Stimulated activated CD8-positive, alpha-beta memory T cell treated with anti-CD3 and anti-CD28 coated beads, Interleukin-4, amount 100 ng/mL, for 48 hours (primary cell): ENCODE measurements around the gene CAPRIN1.
"Not testable (repeated sequence)": the region's sequence is repeated elsewhere in the genome, so short reads cannot be mapped to it uniquely, and the experiment has no call there.

Experiments
- DNase-seq: peaks from one replicate; pipeline ENCODE4 v3.0.0-alpha.2; 2020

CAPRIN1 gene

DNA sequence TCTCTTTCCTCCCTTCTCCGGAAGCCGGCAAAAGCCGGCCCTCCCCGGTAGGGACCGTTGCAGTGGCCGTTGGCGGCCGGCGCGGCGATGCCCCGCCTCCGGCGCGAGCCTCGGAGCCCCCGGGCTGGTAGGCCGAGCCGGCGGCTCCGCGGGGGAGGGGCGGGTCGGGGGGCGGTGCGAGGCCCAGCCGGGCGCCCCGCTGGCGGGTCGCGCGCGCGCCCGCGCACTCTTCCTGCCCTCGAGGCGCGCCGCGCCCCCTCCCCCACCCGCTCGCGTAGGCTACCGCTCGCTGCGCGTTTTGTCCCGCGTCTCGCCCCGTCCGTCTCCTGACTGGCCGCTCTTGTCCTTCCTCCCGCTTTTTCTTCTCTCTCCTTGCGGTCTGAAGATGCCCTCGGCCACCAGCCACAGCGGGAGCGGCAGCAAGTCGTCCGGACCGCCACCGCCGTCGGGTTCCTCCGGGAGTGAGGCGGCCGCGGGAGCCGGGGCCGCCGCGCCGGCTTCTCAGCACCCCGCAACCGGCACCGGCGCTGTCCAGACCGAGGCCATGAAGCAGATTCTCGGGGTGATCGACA, 591 bp downstream of the CAPRIN1 start:
- DNase-seq = peak; percentile 93

DNA sequence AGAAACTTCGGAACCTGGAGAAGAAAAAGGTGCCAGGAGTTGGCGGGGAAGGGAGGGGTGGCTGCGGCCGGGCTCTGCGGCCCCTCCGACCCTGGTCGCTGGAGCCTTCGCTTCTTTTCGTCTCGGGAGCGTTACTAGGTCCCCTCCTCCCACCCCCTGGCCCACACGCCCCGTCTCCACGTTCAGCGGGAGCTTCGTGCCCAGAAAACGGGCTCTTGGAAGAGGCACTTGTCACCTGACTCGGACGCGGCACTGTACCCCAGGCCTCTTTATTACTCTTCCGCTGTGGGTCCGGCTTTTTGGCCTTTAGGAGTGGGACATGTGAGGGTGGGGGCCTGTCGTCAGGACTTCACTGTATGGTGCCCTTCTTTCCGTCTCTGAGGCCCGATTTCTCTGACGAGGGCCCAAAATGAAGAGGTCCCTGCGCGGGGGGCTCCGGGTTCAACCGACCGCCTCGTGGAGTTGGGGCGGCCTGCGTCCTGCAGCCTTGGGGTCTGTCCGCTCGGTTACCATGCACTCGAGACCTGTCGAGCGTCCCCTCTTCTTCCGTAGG, 1.2 kb downstream of the CAPRIN1 start:
- DNase-seq = peak; percentile 47

DNA sequence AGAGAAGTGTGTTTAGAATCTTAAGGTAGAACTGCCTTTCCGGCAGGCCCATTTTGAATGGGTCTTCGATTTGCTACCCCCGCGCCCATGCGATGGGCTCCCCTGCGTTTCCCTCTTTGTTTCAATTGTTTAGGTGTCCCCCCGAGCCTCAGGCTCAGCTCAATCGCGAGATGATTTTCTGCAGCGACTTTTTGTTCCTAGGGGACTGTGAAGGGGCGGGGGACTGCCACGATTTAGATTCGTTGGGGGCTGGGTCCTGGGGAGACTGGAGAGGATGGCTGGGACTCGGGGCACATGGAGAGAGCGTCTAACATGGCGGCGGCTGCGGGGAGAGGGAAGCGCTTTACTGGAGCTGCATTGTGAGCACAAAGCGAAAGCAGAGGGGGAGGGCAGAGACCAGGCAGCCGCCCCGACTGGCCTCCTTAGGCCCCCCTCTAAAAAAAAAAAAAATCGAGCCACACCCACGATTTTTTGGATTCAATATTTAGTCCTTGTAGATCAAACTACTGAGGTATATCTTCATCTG, 1.7 kb downstream of the CAPRIN1 start:
- peak; percentile 85 for DNase-seq

DNA sequence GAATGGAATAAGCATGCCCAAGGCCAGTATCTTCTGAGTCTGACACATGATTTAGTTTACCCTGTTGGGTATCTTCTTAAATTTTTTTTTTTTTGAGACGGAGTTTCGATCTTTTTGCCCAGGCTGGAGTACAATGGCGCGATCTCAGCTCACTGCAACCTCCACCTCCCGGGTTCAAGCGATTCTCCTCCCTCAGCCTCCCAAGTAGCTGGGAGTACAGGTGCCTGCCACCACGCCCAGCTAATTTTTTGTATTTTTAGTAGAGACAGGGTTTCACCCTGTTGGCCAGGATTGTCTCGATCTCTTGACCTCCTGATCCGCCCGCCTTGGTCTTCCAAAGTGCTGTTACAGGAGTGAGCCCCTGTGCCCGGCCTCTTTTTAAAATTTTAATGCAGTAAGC, 2.8 kb downstream of the CAPRIN1 start:
- not testable (repeated sequence) for DNase-seq

DNA sequence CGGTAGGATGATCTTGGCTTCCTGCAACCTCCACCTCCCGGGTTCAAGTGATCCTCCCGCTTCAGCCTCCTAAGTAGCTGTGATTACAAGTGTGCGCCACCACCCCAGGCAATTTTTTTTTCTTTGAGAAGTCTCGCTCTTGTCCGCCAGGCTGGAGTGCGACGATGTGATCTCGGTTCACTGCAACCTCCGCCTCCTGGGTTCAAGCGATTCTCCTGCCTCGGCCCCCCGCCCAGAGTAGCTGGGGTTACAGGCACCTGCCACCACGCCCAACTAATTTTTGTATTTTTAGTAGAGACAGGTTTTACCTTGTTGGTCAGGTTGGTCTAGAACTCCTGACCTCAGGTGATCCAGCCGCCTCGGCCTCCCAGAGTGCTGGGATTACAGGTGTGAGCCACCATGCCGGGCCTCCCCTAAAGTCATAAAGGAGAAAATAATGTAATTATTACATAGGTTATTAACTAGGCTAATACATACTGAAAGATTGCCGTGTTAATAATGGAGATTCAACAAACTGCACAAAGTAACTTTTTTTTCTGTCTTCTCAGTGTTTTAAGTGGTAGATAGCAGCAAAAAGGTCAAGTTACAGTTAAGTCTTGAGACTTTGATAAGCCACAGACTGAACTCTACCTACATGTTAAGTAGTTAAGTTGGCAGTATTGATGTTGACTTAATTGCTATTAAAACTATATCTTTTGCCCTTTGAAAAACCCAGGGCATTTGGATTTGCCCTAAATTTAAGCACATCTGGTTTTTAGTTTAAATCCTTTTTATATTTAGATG, 3.9 kb downstream of the CAPRIN1 start:
- DNase-seq = no peak

DNA sequence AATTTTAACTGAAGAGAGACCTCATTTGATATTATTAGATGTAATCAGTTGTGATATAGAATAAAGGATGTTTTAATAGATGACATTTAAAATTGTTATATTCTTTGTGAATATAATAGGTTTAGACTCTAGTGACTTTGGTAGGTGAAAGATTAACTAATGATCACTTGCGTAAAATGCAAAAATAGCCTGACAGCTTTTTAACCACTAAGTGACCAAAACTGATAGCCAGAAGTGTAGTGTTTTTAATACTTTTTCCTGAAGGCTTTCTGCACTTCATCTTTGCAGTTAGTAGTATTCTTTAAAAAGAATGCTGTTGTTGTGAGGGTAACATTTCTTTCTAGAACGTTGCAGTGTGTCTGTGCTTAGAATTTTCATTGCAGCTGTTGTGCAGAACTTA, 5.1 kb downstream of the CAPRIN1 start:
- no peak for DNase-seq

DNA sequence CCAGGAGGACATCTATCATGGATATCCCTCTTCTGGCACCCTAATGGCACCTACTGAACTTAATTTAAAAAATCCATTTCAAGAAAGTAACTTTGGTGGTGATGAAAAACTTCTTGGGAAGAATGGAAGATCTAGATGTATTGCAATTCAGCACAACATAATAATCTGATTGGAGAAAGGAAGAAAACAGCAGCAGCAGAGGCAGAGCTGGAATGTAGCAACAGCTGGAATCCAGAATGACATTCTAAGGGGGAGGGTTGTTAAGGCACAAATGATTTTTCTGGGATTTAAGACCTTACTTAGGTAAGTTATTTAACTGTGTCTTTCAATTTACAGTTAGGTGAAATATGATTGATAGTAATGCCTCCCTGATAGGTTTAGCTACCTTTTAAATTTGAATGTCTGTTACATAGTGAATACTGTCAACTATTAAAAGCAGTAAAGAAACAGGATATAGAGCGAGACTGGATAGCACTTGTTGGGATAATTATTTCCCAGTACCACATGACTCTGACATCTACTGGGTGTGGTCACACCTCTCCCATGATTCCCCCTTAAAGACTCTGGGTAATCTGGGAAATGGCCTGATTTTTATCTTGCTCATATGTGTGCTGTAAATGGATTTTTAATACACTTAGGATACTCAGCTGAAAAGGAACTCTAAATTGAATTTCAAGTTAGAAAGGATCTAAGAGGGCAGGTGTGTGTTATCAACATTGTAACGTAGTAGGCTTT, 11.7 kb downstream of the CAPRIN1 start:
- DNase-seq = no peak

DNA sequence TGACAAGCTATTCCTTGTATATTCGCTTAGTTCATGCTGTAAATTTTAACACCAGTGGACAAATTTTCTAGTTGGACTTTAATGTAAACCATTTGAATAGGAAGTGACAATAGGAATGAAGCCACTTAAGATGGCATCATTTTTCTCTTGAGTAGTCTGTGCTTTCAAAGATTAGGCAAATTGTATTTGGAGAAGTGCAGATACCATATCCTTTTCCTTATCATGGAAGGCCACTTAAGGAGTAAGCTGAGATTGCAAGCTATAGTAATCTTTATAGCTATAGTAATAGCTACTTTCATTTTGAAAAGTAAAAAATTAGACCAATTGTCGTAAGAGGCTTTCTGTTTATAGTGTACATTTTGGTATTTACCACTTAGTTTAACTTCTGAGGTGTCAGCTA, 12.8 kb downstream of the CAPRIN1 start:
- no peak for DNase-seq

DNA sequence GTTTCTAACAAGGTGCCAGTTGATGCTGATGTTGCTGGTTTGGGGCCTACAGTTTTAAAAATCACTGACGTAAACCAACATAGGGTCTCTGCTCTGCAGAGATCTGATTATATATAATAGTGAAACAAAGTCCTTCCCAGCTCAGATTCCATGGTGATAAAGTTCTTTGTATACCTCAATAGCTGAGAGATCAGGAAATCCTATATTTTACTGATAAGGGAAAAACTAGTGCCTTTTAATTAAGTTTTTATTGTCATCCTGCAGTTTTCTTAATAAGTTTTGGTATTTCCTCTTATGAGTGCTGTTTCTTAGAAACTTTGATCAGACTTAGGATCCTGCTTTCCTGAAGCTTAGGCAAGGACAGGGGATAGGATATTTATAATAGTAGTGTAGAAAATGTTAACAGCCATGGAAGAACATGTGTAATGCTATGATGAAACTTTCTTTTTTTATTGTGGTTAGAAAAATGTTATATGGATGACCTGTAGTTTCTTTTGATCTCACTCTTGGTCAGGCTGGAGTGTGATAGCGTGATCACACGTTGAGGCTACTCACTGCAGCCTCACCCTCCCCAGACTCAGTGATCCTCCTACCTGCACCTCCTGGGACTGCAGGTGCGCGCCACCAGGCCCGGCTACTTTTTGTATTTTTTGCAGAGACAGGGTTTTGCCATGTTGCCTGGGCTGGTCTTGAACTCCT, 14.1 kb downstream of the CAPRIN1 start:
- DNase-seq = peak; percentile 39

DNA sequence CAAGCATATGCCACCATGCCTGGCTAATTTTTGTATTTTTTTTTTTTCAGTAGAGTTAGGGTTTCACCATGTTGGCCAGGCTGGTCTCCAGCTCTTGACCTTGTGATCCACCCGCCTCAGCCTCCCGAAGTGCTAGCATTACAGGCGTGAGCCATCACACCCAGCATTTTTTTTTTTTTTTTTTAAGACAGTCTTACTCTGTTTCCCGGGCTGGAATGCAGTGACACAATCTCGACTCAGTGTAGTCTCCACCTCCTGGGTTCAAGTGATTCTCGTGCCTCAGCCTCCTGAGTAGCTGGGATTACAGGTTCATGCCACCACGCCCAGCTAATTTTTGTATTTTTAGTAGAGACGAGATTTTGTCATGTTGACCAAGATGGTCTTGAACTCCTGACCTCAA, 15.2 kb downstream of the CAPRIN1 start:
- not testable (repeated sequence) for DNase-seq

DNA sequence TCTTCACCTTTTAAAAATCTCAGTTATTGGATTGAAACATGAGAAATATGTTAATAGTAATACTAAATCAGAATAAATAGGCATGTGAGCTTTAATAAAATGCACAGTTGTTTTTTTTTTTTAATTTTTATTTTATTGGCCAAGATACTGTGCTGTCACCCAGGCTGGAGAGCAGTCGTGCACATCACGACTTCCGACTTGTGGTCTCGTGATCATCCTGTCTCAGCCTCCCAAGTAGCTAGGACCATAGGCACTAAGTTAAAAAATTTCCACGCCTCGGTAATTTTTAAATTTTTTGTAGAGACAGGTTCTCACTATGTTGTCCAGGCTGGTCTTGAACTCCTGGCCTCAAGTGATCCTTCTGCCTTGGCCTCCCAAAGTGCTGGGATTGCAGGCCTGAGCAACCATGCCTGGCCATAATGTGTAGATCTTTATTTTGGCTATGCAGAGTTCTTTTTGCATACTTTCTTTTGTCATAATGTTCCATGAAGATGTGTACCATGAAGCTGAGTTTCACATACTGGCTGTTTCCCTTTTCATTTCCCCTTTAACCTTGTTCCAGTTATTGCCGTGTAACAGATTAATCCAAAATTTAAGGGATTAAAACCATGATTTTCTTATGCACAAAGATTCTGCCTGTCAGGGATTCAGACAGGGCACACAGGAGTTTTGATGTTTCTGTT, 16.0 kb downstream of the CAPRIN1 start:
- DNase-seq = no peak

DNA sequence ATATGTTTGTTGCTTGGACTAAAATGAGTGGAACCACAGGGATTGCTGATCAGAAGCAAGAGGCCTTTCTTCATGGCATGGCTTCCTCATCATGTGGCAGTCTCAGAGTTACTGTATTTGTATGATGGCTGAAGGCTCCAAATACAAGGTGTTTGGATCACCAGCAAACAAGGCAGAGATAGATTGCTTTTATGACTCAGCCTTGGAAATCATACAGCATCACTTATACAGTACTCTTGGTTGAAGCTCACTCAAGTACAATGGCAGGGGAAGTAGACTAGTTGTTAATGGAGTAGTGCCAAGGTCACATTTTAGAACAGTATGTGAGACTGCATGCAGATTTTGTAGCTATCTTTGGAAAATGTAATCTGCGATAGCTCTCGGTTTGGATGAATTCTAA, 16.6 kb downstream of the CAPRIN1 start:
- DNase-seq = no peak

DNA sequence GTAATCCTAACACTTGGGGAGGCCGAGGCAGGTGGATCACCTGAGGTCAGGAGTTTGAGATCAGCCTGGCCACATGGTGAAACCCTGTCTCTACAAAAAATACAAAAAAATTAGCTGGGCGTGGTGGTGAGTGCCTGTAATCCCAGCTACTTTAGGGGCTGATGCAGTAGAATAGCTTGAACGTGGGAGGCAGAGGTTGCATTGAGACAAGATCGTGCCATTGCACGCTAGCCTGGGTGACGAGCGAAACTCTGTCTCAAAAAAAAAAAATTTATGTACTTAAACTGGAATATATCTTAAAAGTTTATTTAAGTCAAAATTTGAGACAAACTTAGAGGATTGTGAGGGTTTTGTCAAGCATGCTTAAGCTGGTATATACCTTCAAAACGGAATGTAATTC, 19.8 kb downstream of the CAPRIN1 start:
- DNase-seq = not testable (repeated sequence)

DNA sequence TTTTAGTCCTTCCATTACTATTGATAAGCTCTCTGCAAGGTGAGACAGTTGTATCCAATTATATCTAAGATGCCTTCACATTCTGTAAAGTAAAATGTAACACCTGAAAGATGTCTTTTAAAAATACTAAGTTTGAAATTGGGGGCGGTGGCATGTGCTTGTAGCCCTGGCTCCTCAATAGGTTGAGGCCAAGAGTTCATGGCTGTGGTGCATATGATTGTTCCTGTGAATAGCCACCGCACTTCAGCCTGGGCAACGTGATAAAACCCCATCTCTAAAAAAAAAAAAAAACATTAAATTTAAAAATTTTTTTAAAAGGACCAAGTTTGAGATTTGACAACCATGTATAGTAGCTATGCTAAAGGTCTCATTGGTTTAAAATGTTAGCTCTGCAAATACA, 20.5 kb downstream of the CAPRIN1 start:
- no peak for DNase-seq

DNA sequence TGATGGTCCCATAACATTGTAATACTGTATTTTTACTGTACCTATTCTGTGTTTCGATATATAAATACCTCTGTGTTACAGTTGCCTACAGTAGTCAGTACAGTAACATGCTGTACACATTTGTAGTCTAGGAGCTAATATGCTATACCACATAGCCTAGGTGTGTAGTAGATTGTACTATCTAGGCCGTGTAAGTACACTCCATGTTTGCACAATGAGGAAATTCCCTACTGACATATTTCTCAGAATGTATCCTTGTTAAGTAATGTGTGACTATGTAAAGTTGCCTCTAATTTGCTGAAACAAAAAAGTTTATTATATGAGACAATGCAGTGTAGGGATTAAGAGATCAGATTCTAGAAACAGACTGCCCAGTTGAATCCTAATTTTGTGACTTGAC, 21.3 kb downstream of the CAPRIN1 start:
- no peak for DNase-seq

DNA sequence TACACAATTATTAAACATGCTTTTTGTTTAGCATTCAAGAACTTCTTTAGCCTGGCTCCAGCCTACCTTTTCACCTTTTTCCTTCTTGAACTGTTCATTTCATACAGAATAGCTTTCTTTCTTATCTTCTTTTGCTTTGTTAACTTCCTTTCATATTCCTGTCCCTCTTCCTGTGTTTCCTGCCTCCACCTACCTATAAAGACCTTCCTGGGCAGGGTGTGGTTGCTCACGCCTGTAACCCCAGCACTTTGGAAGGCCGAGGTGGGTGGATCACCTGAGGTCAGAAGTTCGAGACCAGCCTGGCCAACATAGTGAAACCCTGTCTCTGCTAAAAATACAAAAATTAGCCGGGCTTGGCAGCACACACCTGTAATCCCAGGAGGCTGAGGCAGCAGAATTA, 22.9 kb downstream of the CAPRIN1 start:
- DNase-seq = no peak

DNA sequence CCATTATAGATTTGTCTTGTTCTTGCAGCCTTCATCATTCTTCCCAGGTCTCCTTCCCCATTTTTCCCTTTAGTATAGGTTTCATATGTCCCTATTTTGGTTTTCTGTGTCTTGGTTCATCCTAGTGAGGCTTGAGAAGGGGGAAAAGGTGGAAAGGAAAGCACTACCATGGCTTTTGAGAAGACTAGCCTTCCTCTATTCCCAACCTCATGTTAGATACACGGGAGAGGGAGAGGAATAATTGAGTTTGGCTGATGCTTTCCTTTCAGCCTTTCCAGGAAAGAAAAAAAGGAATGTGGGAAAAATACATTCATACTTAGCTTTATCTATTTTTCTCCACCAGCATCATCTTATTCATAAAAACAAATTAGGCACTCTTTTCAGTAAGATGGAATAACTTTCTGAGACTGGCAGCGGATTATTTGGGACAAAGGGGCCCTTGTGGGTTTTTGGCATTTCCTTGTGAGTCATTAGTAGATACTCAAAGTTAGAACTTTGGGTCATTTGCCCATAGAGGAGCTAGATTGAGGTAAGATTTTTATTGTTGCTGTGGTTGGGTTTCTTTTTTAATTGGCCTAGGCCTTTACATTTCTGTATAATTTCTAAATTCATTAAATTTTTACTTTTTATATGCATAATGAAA, 23.8 kb downstream of the CAPRIN1 start:
- DNase-seq = no peak

DNA sequence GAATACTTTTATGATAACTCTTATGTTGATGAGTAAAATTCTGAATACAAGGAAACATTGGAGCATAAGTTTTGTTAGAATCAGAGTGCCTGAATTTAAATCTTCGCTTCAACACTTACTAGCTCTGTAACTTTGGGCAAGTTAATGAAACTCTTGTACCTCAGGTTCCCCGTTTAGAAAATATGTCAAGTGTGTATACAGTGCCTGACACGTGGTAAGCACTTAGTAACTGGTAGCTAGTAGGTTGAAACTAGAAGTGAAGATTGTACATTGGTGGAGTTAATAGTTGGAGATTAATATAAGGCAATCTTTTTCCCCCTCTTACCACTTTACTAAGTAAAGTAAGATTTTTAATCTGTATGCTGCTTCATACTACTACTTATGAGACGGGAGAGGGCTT, 29.1 kb downstream of the CAPRIN1 start:
- no peak for DNase-seq

DNA sequence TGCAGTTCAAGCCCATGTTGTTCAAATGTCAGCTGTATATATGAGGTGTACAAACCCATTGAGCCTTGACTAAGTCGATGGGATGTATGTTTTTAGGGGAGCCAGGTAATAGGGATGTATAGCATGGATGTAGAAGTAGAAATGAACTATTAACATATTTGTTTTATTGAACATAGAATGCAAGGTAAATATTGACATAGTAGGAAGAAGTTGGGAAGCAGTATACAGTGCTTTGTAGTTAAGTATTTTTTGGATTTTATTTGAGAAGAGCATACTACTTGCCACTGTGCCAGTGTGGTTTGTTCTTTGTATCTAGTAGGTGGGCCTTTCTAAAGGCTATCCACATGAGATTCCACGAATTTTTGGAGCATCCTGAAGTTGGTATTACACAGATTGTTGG, 33.1 kb downstream of the CAPRIN1 start:
- no peak for DNase-seq

DNA sequence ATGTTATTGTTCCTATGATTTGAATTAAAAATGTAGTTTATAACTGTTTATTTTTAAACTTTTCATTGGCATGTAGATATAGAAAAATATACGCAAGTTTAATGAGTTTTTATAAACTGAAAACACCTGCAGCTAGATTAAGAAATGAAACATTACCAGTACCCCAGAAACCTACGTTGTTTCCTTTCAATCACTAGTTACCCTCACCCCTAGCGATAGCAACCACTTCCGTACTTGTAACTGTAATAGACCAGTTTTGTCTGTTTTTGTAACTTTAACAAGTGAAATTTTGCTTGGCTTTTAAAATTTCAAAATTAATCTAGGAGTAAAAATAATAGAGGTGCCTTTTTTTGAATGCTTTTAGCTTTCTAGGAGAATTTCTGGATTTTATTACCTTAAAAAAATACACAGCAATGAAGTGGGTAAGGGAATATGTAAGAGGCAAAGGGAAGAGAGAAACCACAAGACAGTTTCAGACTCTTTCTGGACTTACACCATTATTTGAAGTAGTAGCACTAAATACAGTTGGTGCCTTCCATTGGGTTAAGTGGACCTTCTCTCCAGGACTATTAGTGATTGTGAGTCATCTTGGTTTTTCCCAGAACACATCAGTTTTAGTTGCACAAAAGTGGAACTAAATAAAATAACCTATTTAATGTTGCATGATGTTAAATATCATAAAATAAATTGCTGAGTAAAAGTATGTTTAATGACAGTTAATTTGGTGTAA, 35.2 kb downstream of the CAPRIN1 start:
- no peak for DNase-seq

DNA sequence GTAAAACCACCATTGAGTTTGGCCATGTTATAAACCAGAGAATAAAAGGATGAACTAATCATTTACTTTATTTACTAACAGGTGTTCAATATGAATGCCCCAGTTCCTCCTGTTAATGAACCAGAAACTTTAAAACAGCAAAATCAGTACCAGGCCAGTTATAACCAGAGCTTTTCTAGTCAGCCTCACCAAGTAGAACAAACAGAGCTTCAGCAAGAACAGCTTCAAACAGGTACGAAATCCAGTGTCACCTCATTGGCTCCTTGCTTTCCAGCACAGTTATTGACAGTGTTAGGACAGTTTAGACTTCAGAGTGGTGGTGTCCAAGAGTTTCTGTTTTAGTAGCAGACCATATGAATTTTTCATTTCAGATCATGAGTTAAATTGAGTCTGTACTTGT, 40.3 kb downstream of the CAPRIN1 start:
- DNase-seq = no peak
